OCI-LY3 (cell line): Measurements from ENCODE around the gene DNAJC10.

Source experiments
- H2AFZ ChIP-seq: fragments of 200-600, 300-600 bp; shearing (Covaris generic); 2 replicates; pipeline ENCODE4 v1.6.0; 2014; ENCODE audit warnings: antibody characterized with exemption, low read depth, low read length
- H3K27ac ChIP-seq: fragments of 200-600, 300-600 bp; sonication (generic); 2 replicates; pipeline ENCODE4 v1.5.1; 2014; ENCODE audit warnings: mild to moderate bottlenecking, low read length, moderate library complexity, mixed read lengths
- H3K27me3 ChIP-seq: fragments of 200-600, 300-600 bp; sonication (generic); 2 replicates; pipeline ENCODE4 v1.6.1; 2014; ENCODE audit warnings: low read depth, low read length, mixed read lengths
- H3K36me3 ChIP-seq: fragments of 200-600, 300-600 bp; sonication (generic); replicated peaks from 2 replicates; pipeline ENCODE3; 2014; ENCODE audit warnings: low read depth, low read length, mixed read lengths
- H3K4me1 ChIP-seq: fragments of 300-600, 200-600 bp; sonication (generic); 2 replicates; pipeline ENCODE4 v1.6.1; 2014; ENCODE audit warnings: low read length, mixed read lengths
- H3K4me2 ChIP-seq: fragments of 200-600, 300-600 bp; sonication (generic); 2 replicates; pipeline ENCODE4 v1.6.1; 2014; ENCODE audit warnings: low read length, mixed read lengths
- H3K4me3 ChIP-seq: fragments of 300-600, 200-600 bp; sonication (generic); 2 replicates; pipeline ENCODE4 v1.5.1; 2014; ENCODE audit warnings: antibody characterized with exemption, mild to moderate bottlenecking, low read length, moderate library complexity
- H3K79me2 ChIP-seq: fragments of 300-600, 200-600 bp; shearing (Covaris generic); 2 replicates; pipeline ENCODE4 v1.6.1; 2014; ENCODE audit warnings: mild to moderate bottlenecking, low read length, mixed read lengths
- H3K9ac ChIP-seq: fragments of 300-600, 200-600 bp; shearing (Covaris generic); 2 replicates; pipeline ENCODE4 v1.6.0; 2014; ENCODE audit warnings: mild to moderate bottlenecking, low read length, moderate library complexity
- H3K9me3 ChIP-seq: fragments of 200-600, 300-600 bp; shearing (Covaris generic); 2 replicates; pipeline ENCODE4 v1.6.1; 2014; ENCODE audit warnings: low read length, mixed read lengths; ENCODE audit not compliant: insufficient read depth
- H4K20me1 ChIP-seq: fragments of 200-600, 300-600 bp; sonication (generic); 2 replicates; pipeline ENCODE4 v1.6.1; 2016; ENCODE audit warnings: low read length, mixed read lengths; ENCODE audit not compliant: insufficient read depth
- EZH2phosphoT487 ChIP-seq: fragments of 200-600 bp; shearing (Covaris generic); IDR thresholded peaks from 2 replicates; pipeline ENCODE4 v1.6.1; 2018; ENCODE audit warnings: antibody characterized with exemption, mixed run types, low read depth
- TF ChIP-seq, protein P1 (sequence below): fragments of 200-600, 300-600 bp; sonication (generic); IDR thresholded peaks from 2 replicates; pipeline ENCODE4 v1.5.1; 2014; ENCODE audit warnings: antibody characterized with exemption, low read length, low read depth

The DNAJC10 gene

DNA sequence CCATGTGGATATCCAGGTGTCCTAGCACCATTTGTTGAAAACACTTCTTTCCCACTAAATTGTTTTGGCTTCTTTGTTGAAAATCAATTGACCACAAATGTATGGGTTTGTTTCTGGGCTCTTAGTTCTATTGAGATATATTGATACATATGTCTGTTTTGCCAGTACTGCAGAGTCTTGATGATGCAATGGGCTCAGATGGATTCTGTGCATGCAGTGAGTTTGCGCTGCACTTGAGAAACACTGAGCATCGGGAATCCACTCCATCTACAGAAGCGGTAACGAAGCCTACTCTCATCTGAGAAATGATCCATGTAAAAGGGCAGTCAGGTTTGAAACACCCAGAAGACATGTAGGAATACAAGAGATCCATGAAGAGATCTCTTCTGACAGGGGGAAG, 21.9 kb upstream of the DNAJC10 start:
- Histone ChIP-seq H3K9ac (no peak overlapping the region), H3K9me3 (no peaks in the 10 kb centered on the region), H3K27me3 (no peaks in the 10 kb centered on the region), H3K4me1 (no peaks in the 10 kb centered on the region), H3K27ac (no peak overlapping the region), H4K20me1 (no peaks in the 10 kb centered on the region), H3K79me2 (no peaks in the 10 kb centered on the region), H2AFZ (no peak overlapping the region), H3K4me2 (no peak overlapping the region), H3K36me3 (no peaks in the 10 kb centered on the region), H3K4me3 (no peak overlapping the region)
- TF ChIP-seq, protein P1, sequence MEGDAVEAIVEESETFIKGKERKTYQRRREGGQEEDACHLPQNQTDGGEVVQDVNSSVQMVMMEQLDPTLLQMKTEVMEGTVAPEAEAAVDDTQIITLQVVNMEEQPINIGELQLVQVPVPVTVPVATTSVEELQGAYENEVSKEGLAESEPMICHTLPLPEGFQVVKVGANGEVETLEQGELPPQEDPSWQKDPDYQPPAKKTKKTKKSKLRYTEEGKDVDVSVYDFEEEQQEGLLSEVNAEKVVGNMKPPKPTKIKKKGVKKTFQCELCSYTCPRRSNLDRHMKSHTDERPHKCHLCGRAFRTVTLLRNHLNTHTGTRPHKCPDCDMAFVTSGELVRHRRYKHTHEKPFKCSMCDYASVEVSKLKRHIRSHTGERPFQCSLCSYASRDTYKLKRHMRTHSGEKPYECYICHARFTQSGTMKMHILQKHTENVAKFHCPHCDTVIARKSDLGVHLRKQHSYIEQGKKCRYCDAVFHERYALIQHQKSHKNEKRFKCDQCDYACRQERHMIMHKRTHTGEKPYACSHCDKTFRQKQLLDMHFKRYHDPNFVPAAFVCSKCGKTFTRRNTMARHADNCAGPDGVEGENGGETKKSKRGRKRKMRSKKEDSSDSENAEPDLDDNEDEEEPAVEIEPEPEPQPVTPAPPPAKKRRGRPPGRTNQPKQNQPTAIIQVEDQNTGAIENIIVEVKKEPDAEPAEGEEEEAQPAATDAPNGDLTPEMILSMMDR = no peak
- no peak for TF ChIP-seq EZH2phosphoT487

- H4K20me1 ChIP-seq = no peaks in the 10 kb centered on the region
- no peak overlapping the region for H2AFZ ChIP-seq
- no peaks in the 10 kb centered on the region for H3K36me3 ChIP-seq
Measured at GRCh38 chr2:182695776-182696175, 20.3 kb upstream of the DNAJC10 start.

DNA sequence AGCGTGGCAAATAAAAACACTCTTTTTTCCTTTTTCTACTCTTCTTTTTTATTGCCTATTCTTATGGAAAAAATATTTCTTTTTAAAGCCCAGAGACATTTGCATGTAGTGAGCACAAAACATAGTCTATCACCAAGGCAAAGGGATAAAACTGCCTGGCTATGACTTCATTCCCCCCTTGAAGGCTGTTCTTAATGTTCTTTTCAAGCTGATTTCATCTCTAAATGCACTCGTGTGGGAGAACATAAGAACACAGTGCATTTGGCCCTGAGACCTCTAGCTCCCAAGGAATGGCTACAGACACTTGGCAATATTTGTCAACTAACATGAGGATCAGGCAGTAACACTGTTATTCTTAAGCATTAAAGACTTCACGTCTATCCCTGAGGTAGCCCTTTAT, 17.4 kb upstream of the DNAJC10 start:
- Histone ChIP-seq H2AFZ (no peak overlapping the region), H3K4me2 (no peak overlapping the region), H3K9me3 (no peaks in the 10 kb centered on the region), H3K4me1 (no peaks in the 10 kb centered on the region), H3K27me3 (no peaks in the 10 kb centered on the region), H4K20me1 (no peaks in the 10 kb centered on the region), H3K27ac (no peak overlapping the region), H3K4me3 (no peak overlapping the region), H3K9ac (no peak overlapping the region), H3K36me3 (no peaks in the 10 kb centered on the region), H3K79me2 (no peaks in the 10 kb centered on the region)
- TF ChIP-seq, protein P1 = no peak
- TF ChIP-seq EZH2phosphoT487 = no peak

More at GRCh38 chr2:182695776-182696175, 20.3 kb upstream of the DNAJC10 start:
- no peak overlapping the region for H3K9ac ChIP-seq
- H3K4me2 ChIP-seq = no peak overlapping the region
- H3K27me3 ChIP-seq = no peaks in the 10 kb centered on the region
- no peaks in the 10 kb centered on the region for H3K79me2 ChIP-seq
- no peak overlapping the region for H3K27ac ChIP-seq
- no peaks in the 10 kb centered on the region for H3K9me3 ChIP-seq
- H3K4me3 ChIP-seq = no peak overlapping the region
- TF ChIP-seq EZH2phosphoT487 = no peak
- TF ChIP-seq, protein P1 = no peak
- H3K4me1 ChIP-seq = no peaks in the 10 kb centered on the region

DNA sequence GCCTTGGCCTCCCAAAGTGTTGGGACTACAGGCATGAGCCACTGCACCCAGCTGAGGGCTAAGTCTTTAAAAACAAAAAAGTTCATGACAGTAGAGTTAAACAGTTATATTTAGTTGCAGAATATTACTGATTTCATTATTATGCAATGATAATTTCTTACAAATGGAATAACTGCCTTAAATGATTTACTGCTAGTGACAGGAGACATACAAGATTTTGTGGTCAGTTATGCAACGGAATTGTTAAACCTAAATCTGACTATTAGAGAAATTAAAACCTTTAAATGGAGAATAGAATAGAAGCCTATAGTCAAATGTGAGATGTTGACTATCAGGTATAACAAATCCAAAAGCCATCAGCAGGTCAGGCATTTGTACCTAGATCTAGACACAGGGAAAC, 10.3 kb upstream of the DNAJC10 start:
- Histone ChIP-seq H2AFZ (no peak overlapping the region), H3K79me2 (no peaks in the 10 kb centered on the region), H3K9me3 (no peaks in the 10 kb centered on the region), H3K27me3 (no peaks in the 10 kb centered on the region), H3K4me2 (no peak overlapping the region), H3K9ac (no peak overlapping the region), H3K4me3 (no peak overlapping the region), H3K4me1 (no peaks in the 10 kb centered on the region), H4K20me1 (no peaks in the 10 kb centered on the region), H3K36me3 (no peaks in the 10 kb centered on the region), H3K27ac (no peak overlapping the region)
- TF ChIP-seq, protein P1 = no peak
- no peak for TF ChIP-seq EZH2phosphoT487
